AG04449 (cell line): ENCODE data around the gene CCNG1.
"Not testable (repeated sequence)": the region's sequence is repeated elsewhere in the genome, so short reads cannot be mapped to it uniquely, and the experiment has no call there.

ENCODE experiments used
- CTCF ChIA-PET: fragments of 350-600 bp; formaldehyde crosslinking; extraction: SDS; loops from one replicate; lab custom pipeline; 2021; ENCODE audit warnings: antibody characterized with exemption; lab: Yijun Ruan, JAX
- POLR2A ChIA-PET: fragments of 400-600, 350-600 bp; formaldehyde crosslinking; extraction: SDS; loops from one replicate; lab custom pipeline; 2020; ENCODE audit warnings: antibody characterized with exemption, inconsistent platforms; lab: Yijun Ruan, JAX
- DNase-seq: peaks from one replicate; pipeline ENCODE4 v3.0.0-alpha.2; 2010; ENCODE audit warnings: low read depth, low spot score
- H3K4me3 ChIP-seq: 2 replicates; pipeline ENCODE4 v1.5.1; 2011; ENCODE audit warnings: low read depth, mild to moderate bottlenecking, control low read depth, low read length
- TF ChIP-seq, protein P1 (sequence below): IDR thresholded peaks from one replicate; pipeline ENCODE4 v1.5.1; 2011; ENCODE audit warnings: mild to moderate bottlenecking, moderate library complexity, low read length, control low read depth, inconsistent platforms; ENCODE audit not compliant: insufficient read depth; ENCODE audit errors: missing control alignments

The CCNG1 gene, protein sequence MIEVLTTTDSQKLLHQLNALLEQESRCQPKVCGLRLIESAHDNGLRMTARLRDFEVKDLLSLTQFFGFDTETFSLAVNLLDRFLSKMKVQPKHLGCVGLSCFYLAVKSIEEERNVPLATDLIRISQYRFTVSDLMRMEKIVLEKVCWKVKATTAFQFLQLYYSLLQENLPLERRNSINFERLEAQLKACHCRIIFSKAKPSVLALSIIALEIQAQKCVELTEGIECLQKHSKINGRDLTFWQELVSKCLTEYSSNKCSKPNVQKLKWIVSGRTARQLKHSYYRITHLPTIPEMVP

GRCh38 chr5:163437309-163438182 lies at the start of gene CCNG1:
Gene CCNG1, plus strand, starts transcription at chr5:163437595. Its CDS starts 1,662 bp downstream, at chr5:163439257.
- TF ChIP-seq, protein P1, sequence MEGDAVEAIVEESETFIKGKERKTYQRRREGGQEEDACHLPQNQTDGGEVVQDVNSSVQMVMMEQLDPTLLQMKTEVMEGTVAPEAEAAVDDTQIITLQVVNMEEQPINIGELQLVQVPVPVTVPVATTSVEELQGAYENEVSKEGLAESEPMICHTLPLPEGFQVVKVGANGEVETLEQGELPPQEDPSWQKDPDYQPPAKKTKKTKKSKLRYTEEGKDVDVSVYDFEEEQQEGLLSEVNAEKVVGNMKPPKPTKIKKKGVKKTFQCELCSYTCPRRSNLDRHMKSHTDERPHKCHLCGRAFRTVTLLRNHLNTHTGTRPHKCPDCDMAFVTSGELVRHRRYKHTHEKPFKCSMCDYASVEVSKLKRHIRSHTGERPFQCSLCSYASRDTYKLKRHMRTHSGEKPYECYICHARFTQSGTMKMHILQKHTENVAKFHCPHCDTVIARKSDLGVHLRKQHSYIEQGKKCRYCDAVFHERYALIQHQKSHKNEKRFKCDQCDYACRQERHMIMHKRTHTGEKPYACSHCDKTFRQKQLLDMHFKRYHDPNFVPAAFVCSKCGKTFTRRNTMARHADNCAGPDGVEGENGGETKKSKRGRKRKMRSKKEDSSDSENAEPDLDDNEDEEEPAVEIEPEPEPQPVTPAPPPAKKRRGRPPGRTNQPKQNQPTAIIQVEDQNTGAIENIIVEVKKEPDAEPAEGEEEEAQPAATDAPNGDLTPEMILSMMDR, result no peak
- H3K4me3 ChIP-seq, result peak within 1 kb of the TSS; percentile 90
- ChIA-PET POLR2A (interaction anchor here (0.6 to 1.5 kb wide), 5 partner anchors 11 to 245 kb away, joined by 3 to 12 read pairs (median 3); partner anchors contain the start of genes HMMR and NUDCD2), CTCF (interaction anchor here (2.7 kb wide), 1 partner anchor 29 kb away, joined by 11 read pairs; no protein-coding TSS in a partner anchor)
- peak; percentile 70 for DNase-seq

DNA sequence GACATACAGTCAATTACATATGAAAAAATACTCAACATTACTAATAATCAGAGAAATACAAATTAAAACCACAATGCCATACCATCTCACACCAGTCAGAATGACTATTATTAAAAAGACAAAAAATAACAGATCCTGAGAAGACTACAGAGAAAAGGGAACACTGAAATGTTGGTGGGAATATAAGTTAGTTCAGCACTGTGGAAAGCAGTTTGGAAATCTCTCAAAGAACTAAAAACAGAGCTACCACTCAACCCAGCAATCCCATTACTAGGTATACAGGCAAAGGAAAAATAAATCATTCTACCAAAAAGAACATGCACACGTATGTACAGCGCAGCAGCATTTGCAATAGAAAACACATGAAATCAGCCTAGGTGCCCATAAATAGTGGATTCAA lies 41.6 kb upstream of the CCNG1 start:
- ChIA-PET POLR2A (no interaction called here), CTCF (interaction anchor here (1.7 kb wide), 1 partner anchor 13 kb away, joined by 5 read pairs; no protein-coding TSS in a partner anchor)
- no peak for DNase-seq
- no peak overlapping the region for H3K4me3 ChIP-seq
- TF ChIP-seq, protein P1, result no peak

- DNase-seq, POLR2A ChIA-PET, H3K4me3 ChIP-seq, CTCF ChIA-PET: not testable (repeated sequence)
Observed at GRCh38 chr5:163396818-163397340, 40.5 kb upstream of the CCNG1 start.

- ChIA-PET CTCF (interaction anchor here (3.6 kb wide), 1 partner anchor 11 kb away, joined by 17 read pairs; no protein-coding TSS in a partner anchor), POLR2A (no interaction called here)
- DNase-seq, result no peak
- no peak overlapping the region for H3K4me3 ChIP-seq
- TF ChIP-seq, protein P1, result no peak
Observed at GRCh38 chr5:163397354-163397753, 40.0 kb upstream of the CCNG1 start.

DNA sequence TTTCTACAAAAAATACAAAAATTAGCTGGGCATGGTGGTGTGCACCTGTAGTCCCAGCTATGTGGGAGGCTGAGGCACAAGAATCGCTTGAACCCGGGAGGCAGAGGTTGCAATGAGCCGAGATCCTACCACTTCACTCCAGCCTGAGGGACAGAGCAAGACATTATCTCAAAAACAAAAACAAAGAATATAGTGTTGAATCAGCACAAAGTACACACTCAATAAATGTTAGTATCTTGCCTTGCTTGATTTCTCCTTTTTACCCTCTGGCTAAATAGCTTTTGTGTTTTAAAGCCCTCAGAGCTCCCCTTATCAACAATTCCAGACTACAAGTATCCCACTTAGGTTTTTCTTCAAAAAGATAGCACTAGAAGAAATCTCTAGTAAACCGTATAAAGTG lies 37.5 kb upstream of the CCNG1 start:
- TF ChIP-seq, protein P1, result no peak
- CTCF ChIA-PET, result interaction anchor here (3.6 kb wide), 1 partner anchor 9 kb away, joined by 17 read pairs; no protein-coding TSS in a partner anchor
- POLR2A ChIA-PET, result no interaction called here

DNA sequence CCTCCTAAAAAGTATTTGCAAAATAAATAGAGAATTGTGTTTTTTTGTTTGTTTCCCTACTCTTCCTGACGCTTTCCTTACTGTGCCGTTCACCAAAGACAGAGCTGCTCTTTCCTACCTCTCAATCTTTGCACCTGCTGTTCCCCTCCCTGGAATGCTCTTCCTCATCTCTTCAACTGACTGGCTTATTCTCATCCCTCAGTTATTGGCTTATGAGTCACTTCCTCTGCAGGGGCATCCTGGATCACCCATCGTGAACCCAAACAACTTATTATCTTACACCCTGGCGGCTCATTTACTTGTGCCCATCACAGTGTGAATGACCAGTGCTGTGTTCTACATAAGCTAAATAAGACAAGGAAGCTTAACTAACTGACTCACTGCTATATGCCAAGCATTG lies 36.1 kb upstream of the CCNG1 start:
- H3K4me3 ChIP-seq, result no peak overlapping the region
- ChIA-PET CTCF (no interaction called here), POLR2A (no interaction called here)
- TF ChIP-seq, protein P1, result no peak
- no peak for DNase-seq

More for the DNA sequence above, 37.5 kb upstream of the CCNG1 start:
- H3K4me3 ChIP-seq, result no peak overlapping the region
- no peak for DNase-seq
